HG02798 (cell line): ENCODE results near the gene GALE.

Experiments used
- ATAC-seq: cut with Tn5 transposase; IDR thresholded peaks from one replicate; pipeline ENCODE4 v1.9.1; 2021; ENCODE audit warnings: mild to moderate bottlenecking; ENCODE audit not compliant: unreplicated experiment, poor library complexity

GALE gene

DNA sequence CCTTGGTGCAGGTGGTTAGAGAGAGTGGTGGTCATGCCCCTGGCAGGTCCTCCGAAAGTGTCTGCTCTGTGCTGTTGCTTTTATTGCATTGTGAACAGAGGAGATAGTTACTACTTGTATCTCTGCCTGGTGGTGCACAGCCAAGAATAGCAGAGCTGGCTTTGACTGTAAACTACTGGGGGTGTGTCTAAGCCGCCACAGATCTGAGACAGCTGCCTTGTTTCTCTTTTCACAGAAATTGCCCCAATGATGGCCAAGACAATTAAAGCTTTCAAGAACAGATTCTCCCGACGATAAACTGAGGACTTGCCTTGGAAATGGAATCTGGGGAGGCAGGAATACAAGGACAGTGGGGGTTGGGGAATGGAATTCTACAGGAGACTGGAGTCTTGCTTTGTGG lies 41.3 kb downstream of the GALE start:
- no peak for ATAC-seq

DNA sequence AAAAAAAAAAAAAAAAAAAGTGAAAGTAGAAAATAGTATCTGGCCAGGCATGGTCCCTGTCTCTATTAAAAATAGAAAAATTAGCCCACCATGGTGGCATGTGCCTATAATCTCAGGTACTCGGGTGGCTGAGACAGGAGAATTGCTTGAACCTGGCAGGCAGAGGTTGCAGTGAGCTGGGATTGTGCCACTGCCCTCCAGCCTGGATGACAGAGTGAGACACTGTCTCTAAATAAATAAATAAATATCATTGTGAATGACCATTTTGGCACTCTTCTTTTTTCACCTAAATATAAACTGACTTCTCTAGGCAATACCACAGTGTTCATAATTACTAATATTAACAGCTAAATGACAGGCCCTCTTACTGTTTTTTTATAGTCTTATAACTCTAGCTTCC lies 42.7 kb downstream of the GALE start:
- ATAC-seq: no peak

GRCh38 chr1:23756676-23757075 lies 43.9 kb downstream of the GALE start:
- ATAC-seq: no peak

GRCh38 chr1:23752909-23753308 lies 47.6 kb downstream of the GALE start:
- no peak for ATAC-seq

- ATAC-seq: no peak
Measured at GRCh38 chr1:23751815-23752200, 48.7 kb downstream of the GALE start.

DNA sequence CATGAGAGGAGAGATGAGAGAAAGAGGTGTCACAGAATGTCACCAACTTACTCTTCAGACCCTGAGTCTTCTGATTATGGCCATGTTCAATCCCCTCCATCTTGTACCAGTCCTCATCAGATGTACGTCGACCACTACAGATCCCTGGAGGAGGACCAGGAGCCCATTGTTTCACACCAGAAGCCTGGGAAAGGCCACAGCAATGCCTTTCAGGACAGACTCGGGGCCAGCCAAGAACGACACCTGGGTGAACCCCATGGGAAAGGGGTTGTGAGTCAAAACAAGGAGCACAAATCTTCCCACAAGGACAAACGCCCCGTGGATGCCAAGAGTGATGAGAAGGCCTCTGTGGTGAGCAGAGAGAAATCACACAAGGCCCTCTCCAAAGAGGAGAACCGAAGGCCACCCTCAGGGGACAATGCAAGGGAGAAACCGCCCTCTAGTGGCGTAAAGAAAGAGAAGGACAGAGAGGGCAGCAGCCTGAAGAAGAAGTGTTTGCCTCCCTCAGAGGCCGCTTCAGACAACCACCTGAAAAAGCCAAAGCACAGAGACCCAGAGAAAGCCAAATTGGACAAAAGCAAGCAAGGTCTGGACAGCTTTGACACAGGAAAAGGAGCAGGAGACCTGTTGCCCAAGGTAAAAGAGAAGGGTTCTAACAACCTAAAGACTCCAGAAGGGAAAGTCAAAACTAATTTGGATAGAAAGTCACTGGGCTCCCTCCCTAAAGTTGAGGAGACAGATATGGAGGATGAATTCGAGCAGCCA lies 49.3 kb downstream of the GALE start:
- no peak for ATAC-seq

DNA sequence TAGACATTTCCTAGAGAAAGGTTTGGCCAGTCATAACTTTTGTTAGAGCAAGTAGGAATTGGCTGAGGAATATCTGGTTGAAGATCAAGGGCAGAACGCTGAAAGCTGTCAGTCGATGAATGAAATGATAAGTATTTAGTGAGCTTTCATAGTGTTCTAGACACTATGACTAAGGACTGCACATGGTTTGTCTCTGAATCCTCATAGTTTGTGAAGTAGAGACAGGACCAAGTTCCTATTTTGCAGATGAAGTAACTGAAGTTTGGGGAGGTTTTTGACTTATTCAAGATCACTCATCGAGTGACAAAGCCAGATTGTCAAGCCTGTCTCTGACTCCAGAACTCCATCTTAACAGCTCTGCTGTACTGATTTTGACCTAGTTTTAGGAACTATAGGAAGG lies 52.5 kb downstream of the GALE start:
- ATAC-seq: no peak
